ENCODE results near the gene SH3BP1. TPM values are rescaled to one million over a fixed set of nuclear protein-coding genes. Genes with fewer than 3 reads are reported as not detected.

SH3BP1 gene
- total and polyA plus RNA-seq, 2 of the 13 experiments (the other 11 are each of a cell fraction or from before 2014, with no cell fraction given): 8.4 to 18.5 TPM

GRCh38 chr22:37674951-37675929 is 35.8 kb downstream of the SH3BP1 start, which contains the start of gene LGALS1 (continued):
- TF ChIP-seq GPBP1L1 (CRISPR knock-in tag; IDR thresholded peaks at IDR 0.05): no peak
- TF ChIP-seq FIP1L1 (IDR thresholded peaks at IDR 0.05; ENCODE audit: borderline replicate concordance, insufficient read depth, low read depth, low read length): no peak; the same call in 1 of the 2 replicates
- TF ChIP-seq ZNF772 (CRISPR knock-in tag; IDR thresholded peaks at IDR 0.05): 0 out of 2 replicates have a peak, but pooled peaks have one; percentile 16
- peak; percentile 19; the same call in 1 of the 2 replicates for TF ChIP-seq PITX1 (CRISPR knock-in tag; IDR thresholded peaks at IDR 0.05)
- TF ChIP-seq POLR2G (IDR thresholded peaks at IDR 0.05; ENCODE audit: low read depth, low read length): peak; percentile 87
- TF ChIP-seq ZNF605 (CRISPR knock-in tag; IDR thresholded peaks at IDR 0.05): peak; percentile 67; the same call in 1 of the 2 replicates
- TF ChIP-seq IRF9 (CRISPR knock-in tag; IDR thresholded peaks at IDR 0.05; ENCODE audit: borderline replicate concordance): peak; percentile 74
- no peak for TF ChIP-seq SNRNP70 (IDR thresholded peaks at IDR 0.05; ENCODE audit: low read depth, low read length)
- no peak for TF ChIP-seq NR2F6 (IDR thresholded peaks at IDR 0.05)
- 0 out of 2 replicates have a peak, but pooled peaks have one; percentile 22 for TF ChIP-seq NR2F6 (CRISPR knock-in tag; IDR thresholded peaks at IDR 0.05)
- TF ChIP-seq ERF (CRISPR knock-in tag; IDR thresholded peaks at IDR 0.05): peak; percentile 15; the same call in 1 of the 2 replicates
- TF ChIP-seq POGK (CRISPR knock-in tag; conservative IDR thresholded peaks at IDR 0.05): 0 out of 2 replicates have a peak, but pooled peaks have one; percentile 18
- 0 out of 2 replicates have a peak, but pooled peaks have one; percentile 36 for TF ChIP-seq ZNF724P (CRISPR knock-in tag; IDR thresholded peaks at IDR 0.05; ENCODE audit: borderline replicate concordance)
- TF ChIP-seq HNF4A (CRISPR knock-in tag; IDR thresholded peaks at IDR 0.05): peak; percentile 31
- peak; percentile 32; the same call in 1 of the 2 replicates for TF ChIP-seq ADNP (CRISPR knock-in tag; IDR thresholded peaks at IDR 0.05)
- TF ChIP-seq ZBTB7A (CRISPR knock-in tag; IDR thresholded peaks at IDR 0.05): no peak
- TF ChIP-seq ZNF331 (CRISPR knock-in tag; IDR thresholded peaks at IDR 0.05): peak; percentile 14; the same call in 1 of the 2 replicates
- peak; percentile 53; the same call in 1 of the 2 replicates for TF ChIP-seq ZFP91 (CRISPR knock-in tag; IDR thresholded peaks at IDR 0.05; ENCODE audit: borderline replicate concordance)
- TF ChIP-seq EP300 (IDR thresholded peaks at IDR 0.05; ENCODE audit: low read depth in 2 of 2, low read length in 2 of 2): no peak
- 0 out of 2 replicates have a peak, but pooled peaks have one; percentile 19 for TF ChIP-seq EP300 (CRISPR knock-in tag; IDR thresholded peaks at IDR 0.05; ENCODE audit: borderline replicate concordance)
- TF ChIP-seq ZBTB7B (CRISPR knock-in tag; IDR thresholded peaks at IDR 0.05): peak; percentile 27; the same call in 1 of the 2 replicates
- no peak for TF ChIP-seq ZNF766 (CRISPR knock-in tag; IDR thresholded peaks at IDR 0.05; ENCODE audit: borderline replicate concordance)
- TF ChIP-seq ZNF33A (CRISPR knock-in tag; IDR thresholded peaks at IDR 0.05; ENCODE audit: borderline replicate concordance): no peak

Data from HepG2 (cell line).